ENCODE data around the gene MTX1.

DNA sequence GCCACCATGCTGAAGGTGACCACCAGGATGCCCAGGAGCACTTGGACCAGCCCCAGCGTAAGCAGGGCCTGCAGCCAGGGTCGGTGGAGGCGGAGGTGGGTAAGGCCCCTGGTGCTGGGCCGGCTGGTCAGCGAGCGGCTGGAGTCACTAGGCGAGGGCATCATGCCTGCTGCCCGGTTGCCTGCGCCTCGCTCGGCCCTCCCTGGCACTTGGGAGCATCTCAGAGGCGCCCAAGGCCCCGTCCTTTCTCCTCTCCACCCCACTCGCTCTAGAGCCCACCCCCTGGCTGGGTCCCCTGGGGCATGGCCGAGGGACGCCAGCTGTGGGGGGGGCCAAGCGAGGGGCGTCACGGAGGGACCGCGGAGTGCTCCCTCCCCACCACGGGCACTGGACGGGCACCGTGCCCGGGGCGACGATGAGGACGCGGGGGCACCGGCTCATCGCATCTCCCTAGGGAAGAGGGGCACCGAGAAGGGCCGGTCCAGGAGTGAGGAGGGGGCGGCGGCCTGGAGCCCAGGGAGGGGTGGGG lies 46.3 kb downstream of the MTX1 start:
- TF ChIP-seq EZH2 (IDR thresholded peaks at IDR 0.05; ENCODE audit: insufficient read depth, poor library complexity, severe bottlenecking) (no peak), EZH2phosphoT487 (IDR thresholded peaks at IDR 0.05; ENCODE audit: insufficient read depth, low read depth) (no peak)

Data from GM23248 (cell line).